A673 (cell line): ENCODE data around the gene PACRG. TPM values are rescaled to one million over a fixed set of nuclear protein-coding genes. Genes with fewer than 3 reads are reported as not detected.

Source experiments
- BruUV-seq: library from RNA; stranded (reverse); fragments of 400-500 nt; replicated peaks from 2 replicates; lab custom pipeline; 2021; lab: Mats Ljungman, UMichigan
- CTCF ChIA-PET: fragments of 300-600 bp; sonication (Branson Sonifier 250); formaldehyde crosslinking; loops from one replicate; lab custom pipeline; 2022; ENCODE audit warnings: antibody characterized with exemption; lab: Charles Lee
- POLR2A ChIA-PET: fragments of 300-600 bp; sonication (Branson Sonifier 250); formaldehyde crosslinking; loops from one replicate; lab custom pipeline; 2022; ENCODE audit warnings: antibody characterized with exemption; ENCODE audit not compliant: low non-redundant PET; lab: Charles Lee
- DNase-seq: peaks from one replicate; pipeline ENCODE4 v3.0.0-alpha.2; 2015; ENCODE audit warnings: low spot score
- H3K27ac ChIP-seq: fragments of 200-600 bp; sonication (generic); 2 replicates; pipeline ENCODE4 v1.5.1; 2016; ENCODE audit warnings: mixed run types, low read depth, mild to moderate bottlenecking, mixed read lengths, antibody characterized with exemption, low read length; ENCODE audit not compliant: poor library complexity, severe bottlenecking
- H3K27me3 ChIP-seq: fragments of 200-600 bp; sonication (generic); replicated peaks from 2 replicates; pipeline ENCODE4 v1.6.1; 2017; ENCODE audit warnings: mixed run types, low read depth, mild to moderate bottlenecking, mixed read lengths, antibody characterized with exemption, low read length; ENCODE audit not compliant: insufficient read depth, poor library complexity
- H3K36me3 ChIP-seq: fragments of 200-600 bp; sonication (generic); 2 replicates; pipeline ENCODE4 v1.6.1; 2016; ENCODE audit warnings: mixed run types, mild to moderate bottlenecking, mixed read lengths, antibody characterized with exemption, low read length; ENCODE audit not compliant: insufficient read depth, poor library complexity, severe bottlenecking
- H3K4me1 ChIP-seq: fragments of 200-600 bp; sonication (generic); 2 replicates; pipeline ENCODE4 v1.6.1; 2017; ENCODE audit warnings: mixed run types, mild to moderate bottlenecking, mixed read lengths, antibody characterized with exemption, low read length; ENCODE audit not compliant: insufficient read depth, poor library complexity, severe bottlenecking
- H3K4me3 ChIP-seq: fragments of 200-600 bp; sonication (generic); 2 replicates; pipeline ENCODE4 v1.5.1; 2016; ENCODE audit warnings: low read depth, mixed run types, mild to moderate bottlenecking, mixed read lengths, low read length; ENCODE audit not compliant: poor library complexity, severe bottlenecking
- H3K9me3 ChIP-seq: fragments of 200-600 bp; sonication (generic); 2 replicates; pipeline ENCODE4 v1.6.1; 2016; ENCODE audit warnings: mixed run types, low read depth, mild to moderate bottlenecking, mixed read lengths, antibody characterized with exemption, low read length; ENCODE audit not compliant: poor library complexity, severe bottlenecking
- EZH2 ChIP-seq: fragments of 200-600 bp; sonication (generic); IDR thresholded peaks from 2 replicates; pipeline ENCODE4 v1.6.1; 2017; ENCODE audit warnings: borderline replicate concordance, low read depth, mild to moderate bottlenecking, mixed read lengths, antibody characterized with exemption, low read length; ENCODE audit not compliant: poor library complexity, severe bottlenecking
- intact Hi-C: fragments of 100-400 bp; cut with micrococcal nuclease; formaldehyde crosslinking; loops from one replicate; pipeline ENCODE4 v1.10.0; 2022; ENCODE audit not compliant: unreplicated experiment
- total RNA-seq: library from RNA; stranded (reverse); gene quantifications from 2 replicates; pipeline ENCODE4 v1.2.3, GENCODE V29; 2021
- TF ChIP-seq, protein P1 (sequence below): fragments of 300-800, 200-600 bp; sonication (generic); conservative IDR thresholded peaks from 2 replicates; pipeline ENCODE4 v1.5.1; 2017; ENCODE audit warnings: low read depth, mild to moderate bottlenecking, antibody characterized with exemption, low read length, moderate library complexity, mixed read lengths

PACRG gene
- total RNA-seq, 1 experiment from 2014 or later: not detected

DNA sequence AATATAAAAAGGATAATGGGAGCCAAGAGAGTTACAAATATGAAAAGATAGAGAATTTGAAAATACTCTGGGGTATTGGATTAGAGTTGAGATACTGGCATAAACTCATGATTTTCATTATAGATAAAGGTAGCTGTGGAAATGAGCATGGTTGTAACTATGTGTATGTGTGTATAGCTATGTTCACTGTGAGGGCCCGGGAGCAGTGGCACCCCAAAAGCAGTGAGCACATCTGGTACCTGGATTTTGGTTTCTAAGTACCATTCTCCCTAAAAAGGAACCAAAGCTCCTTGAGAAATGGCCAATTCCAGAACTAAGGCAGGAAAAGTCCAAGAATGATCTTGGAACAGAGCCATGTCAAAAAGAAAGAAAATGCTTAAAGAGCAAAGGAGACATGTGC is 484.3 kb downstream of the PACRG start:
- intact Hi-C loops: no loop called here
- TF ChIP-seq, protein P1, sequence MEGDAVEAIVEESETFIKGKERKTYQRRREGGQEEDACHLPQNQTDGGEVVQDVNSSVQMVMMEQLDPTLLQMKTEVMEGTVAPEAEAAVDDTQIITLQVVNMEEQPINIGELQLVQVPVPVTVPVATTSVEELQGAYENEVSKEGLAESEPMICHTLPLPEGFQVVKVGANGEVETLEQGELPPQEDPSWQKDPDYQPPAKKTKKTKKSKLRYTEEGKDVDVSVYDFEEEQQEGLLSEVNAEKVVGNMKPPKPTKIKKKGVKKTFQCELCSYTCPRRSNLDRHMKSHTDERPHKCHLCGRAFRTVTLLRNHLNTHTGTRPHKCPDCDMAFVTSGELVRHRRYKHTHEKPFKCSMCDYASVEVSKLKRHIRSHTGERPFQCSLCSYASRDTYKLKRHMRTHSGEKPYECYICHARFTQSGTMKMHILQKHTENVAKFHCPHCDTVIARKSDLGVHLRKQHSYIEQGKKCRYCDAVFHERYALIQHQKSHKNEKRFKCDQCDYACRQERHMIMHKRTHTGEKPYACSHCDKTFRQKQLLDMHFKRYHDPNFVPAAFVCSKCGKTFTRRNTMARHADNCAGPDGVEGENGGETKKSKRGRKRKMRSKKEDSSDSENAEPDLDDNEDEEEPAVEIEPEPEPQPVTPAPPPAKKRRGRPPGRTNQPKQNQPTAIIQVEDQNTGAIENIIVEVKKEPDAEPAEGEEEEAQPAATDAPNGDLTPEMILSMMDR: no peak
- no peak for TF ChIP-seq EZH2
- Histone ChIP-seq H3K36me3 (no peaks in the 10 kb centered on the region), H3K27ac (no peak overlapping the region), H3K4me3 (no peak overlapping the region), H3K9me3 (peaks cover 7% of the 10 kb centered on the region), H3K27me3 (no peaks in the 10 kb centered on the region), H3K4me1 (no peaks in the 10 kb centered on the region)
- ChIA-PET CTCF (no interaction called here), POLR2A (no interaction called here)
- DNase-seq: no peak
- BruUV-seq: no TSS peak

DNA sequence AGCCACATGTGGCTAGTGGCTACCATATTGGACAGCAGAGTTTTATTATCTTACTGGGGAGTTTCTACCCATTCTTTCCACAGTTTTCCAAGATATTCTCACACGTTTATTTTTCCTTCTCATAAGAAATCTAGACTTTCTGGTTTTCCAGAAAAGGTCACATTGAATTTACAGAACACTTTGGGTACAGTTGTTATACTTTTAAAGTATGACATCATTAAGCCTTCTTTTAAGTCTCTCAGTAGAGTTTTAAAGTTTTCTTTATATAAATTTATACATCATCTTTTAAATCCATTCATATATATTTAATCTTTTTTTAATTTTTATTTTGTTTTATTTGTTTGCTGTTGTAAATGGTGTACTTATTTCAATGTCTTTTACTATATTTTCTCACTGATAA is 486.5 kb downstream of the PACRG start:
- Histone ChIP-seq H3K27ac (no peak overlapping the region), H3K27me3 (no peaks in the 10 kb centered on the region), H3K9me3 (peaks cover 7% of the 10 kb centered on the region), H3K4me3 (no peak overlapping the region), H3K36me3 (no peaks in the 10 kb centered on the region), H3K4me1 (no peaks in the 10 kb centered on the region)
- BruUV-seq: no TSS peak
- ChIA-PET CTCF (no interaction called here), POLR2A (no interaction called here)
- TF ChIP-seq, protein P1: no peak
- TF ChIP-seq EZH2: no peak
- no peak for DNase-seq
- intact Hi-C loops: no loop called here

DNA sequence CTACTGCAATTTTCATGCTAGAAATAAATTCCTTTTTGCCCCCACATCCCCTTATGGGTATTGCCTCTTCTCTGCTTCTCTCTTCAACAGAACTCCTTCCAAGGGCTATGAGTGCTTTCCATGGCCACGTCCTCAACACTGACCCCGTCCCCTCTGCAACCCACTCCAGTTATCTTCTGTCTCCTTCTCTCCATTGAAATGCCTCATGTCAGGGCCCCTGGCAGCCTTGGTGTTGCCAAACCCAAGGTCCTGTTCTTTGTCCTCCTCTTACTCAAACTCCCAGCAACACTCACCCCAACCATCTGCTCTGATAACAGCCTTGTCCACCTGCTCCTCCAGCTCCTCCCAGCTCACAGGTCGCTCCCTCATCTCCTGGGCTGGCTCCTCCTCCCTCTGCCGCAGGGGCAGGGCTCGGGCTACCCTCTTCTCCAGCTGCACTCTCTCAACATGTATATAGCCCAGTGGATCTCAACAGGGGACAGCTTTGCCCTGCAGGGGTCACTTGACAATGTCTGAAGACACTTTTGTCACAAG is 490.7 kb downstream of the PACRG start:
- DNase-seq: no peak
- no peak overlapping the region for H3K27ac ChIP-seq
- H3K9me3 ChIP-seq: no peaks in the 10 kb centered on the region
- H3K27me3 ChIP-seq: no peaks in the 10 kb centered on the region
- TF ChIP-seq EZH2: no peak
- TF ChIP-seq, protein P1: no peak
- intact Hi-C loops: no loop called here
- CTCF ChIA-PET: no interaction called here
- POLR2A ChIA-PET: no interaction called here
- no TSS peak for BruUV-seq
- H3K36me3 ChIP-seq: no peaks in the 10 kb centered on the region
- H3K4me3 ChIP-seq: no peak overlapping the region
- H3K4me1 ChIP-seq: no peaks in the 10 kb centered on the region
